Muscle layer of colon (tissue), 2 donors: ENCODE results near the gene MYO1E.

Experiments used
- H3K27ac ChIP-seq: one replicate; pipeline ENCODE4 v1.7.0; 2013; ENCODE audit warnings: low read depth, mild to moderate bottlenecking, low read length, moderate library complexity
- H3K27me3 ChIP-seq, 2 donors: one replicate each; pipeline ENCODE4 v1.7.0; 2013; ENCODE audit warnings: low read length in 2 of 2, mild to moderate bottlenecking in 2 of 2; ENCODE audit not compliant: insufficient read depth in 2 of 2, control insufficient read depth in 1 of 2
- H3K36me3 ChIP-seq: one replicate; pipeline ENCODE4 v1.7.0; 2013; ENCODE audit warnings: mild to moderate bottlenecking, low read length; ENCODE audit not compliant: insufficient read depth
- H3K4me1 ChIP-seq: one replicate; pipeline ENCODE4 v1.7.0; 2013; ENCODE audit warnings: mild to moderate bottlenecking, low read length; ENCODE audit not compliant: insufficient read depth
- H3K4me3 ChIP-seq, 2 donors: one replicate each; pipeline ENCODE4 v1.7.0; 2013; ENCODE audit warnings: low read length in 2 of 2, low read depth in 1 of 2, mild to moderate bottlenecking in 1 of 2, moderate library complexity in 1 of 2
- H3K9ac ChIP-seq: one replicate; pipeline ENCODE4 v1.7.0; 2013; ENCODE audit warnings: low read length
- H3K9me3 ChIP-seq: one replicate; pipeline ENCODE4 v1.7.0; 2013; ENCODE audit warnings: mild to moderate bottlenecking, low read length
- donor health status: abdominal sarcoma.
- donor health status: Adenocarcinoma of cecum.

Gene MYO1E

DNA sequence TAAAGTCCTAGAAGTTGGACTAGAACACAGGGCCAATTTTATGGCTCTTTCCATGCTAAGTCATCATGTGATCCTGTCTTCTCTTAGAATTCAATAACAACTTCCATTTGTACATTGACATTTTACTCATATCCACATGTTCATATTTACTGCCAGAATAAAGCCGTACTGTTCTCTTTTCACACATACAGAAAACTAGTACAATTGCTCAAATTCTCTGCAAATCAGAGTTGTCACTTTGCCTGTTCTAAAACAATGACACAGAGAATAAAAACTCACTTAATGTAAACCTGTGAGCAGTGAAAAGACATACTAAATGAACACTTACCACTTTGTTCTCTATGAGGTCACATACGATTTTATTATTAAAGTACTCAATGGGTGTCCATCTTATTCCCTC is 162.5 kb downstream of the MYO1E start:
- H3K27me3 ChIP-seq = no peaks in the 10 kb centered on the region
- H3K36me3 ChIP-seq = peaks cover 51% of the 10 kb centered on the region
- H3K27ac ChIP-seq = no peak overlapping the region

DNA sequence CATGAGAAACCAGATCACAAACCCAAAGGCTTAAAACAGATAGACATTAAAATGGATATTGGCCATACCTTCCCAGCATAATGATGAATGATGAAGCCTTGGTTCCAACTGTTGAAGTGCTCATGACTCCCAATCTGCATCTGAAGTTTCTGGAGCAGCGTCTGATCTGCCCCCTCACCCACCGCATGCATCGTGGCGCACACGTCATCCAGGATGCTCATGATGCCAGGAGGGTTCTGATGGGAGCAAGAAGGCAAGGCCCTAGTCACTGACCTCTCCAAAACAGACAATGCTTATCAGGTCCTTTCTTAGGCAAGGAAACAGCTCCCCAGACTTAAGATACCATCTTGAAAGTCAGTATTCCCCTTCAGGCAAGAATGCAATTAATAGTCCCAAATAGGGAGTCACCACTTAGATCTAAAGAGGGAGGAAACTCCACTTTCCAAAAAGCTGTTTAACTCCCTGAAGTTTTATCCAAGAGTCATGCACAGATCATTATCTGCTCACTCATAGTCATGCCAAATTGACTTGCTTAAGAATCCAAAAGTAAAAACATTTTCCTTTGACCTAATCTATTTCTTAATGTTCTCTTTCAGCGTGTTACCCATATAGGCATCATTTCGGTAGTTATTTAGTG is 163.9 kb downstream of the MYO1E start:
- Histone ChIP-seq H3K27ac (no peak overlapping the region), H3K4me3 (no peak overlapping the region), H3K36me3 (peaks cover 51% of the 10 kb centered on the region), H3K4me1 (no peaks in the 10 kb centered on the region), H3K9me3 (no peaks in the 10 kb centered on the region), H3K9ac (no peak overlapping the region), H3K27me3 (no peaks in the 10 kb centered on the region)

More for the DNA sequence above, 162.5 kb downstream of the MYO1E start:
- Histone ChIP-seq H3K9ac (no peak overlapping the region), H3K9me3 (no peaks in the 10 kb centered on the region), H3K4me1 (no peaks in the 10 kb centered on the region), H3K4me3 (no peak overlapping the region)

DNA sequence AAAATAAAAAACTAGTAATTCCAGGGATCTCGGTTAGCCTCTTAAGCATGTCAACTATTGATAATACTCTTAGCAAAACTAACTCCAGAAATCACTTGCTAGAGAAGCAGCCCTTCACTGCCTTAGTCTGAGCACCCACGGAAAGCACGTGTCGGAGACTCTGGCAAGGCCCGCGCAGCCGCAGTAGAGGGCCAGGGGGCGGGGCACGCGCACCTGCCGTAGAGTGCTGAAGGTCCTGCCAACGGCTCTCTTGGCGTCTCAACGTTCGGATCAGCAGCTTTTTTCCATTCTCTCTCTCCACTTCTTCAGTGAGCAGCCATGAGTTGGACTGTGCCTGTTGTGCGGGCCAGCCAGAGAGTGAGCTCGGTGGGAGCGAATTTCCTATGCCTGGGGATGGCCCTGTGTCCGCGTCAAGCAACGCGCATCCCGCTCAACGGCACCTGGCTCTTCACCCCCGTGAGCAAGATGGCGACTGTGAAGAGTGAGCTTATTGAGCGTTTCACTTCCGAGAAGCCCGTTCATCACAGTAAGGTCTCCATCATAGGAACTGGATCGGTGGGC is 166.0 kb downstream of the MYO1E start, which contains the start of gene LDHAL6B:
TSS of gene LDHAL6B (plus strand) at position 221 of the 561 bp plus-strand sequence. CDS start at position 319, 98 bp downstream.
- H3K9me3 ChIP-seq = no peaks in the 10 kb centered on the region
- no peak within 1 kb of the TSS for H3K9ac ChIP-seq
- no peaks in the 10 kb centered on the region for H3K27me3 ChIP-seq
- H3K4me3 ChIP-seq = no peak within 1 kb of the TSS
- H3K4me1 ChIP-seq = peaks cover 8% of the 10 kb centered on the region
- H3K27ac ChIP-seq = no peak within 1 kb of the TSS
- peaks cover 58% of the 10 kb centered on the region for H3K36me3 ChIP-seq

DNA sequence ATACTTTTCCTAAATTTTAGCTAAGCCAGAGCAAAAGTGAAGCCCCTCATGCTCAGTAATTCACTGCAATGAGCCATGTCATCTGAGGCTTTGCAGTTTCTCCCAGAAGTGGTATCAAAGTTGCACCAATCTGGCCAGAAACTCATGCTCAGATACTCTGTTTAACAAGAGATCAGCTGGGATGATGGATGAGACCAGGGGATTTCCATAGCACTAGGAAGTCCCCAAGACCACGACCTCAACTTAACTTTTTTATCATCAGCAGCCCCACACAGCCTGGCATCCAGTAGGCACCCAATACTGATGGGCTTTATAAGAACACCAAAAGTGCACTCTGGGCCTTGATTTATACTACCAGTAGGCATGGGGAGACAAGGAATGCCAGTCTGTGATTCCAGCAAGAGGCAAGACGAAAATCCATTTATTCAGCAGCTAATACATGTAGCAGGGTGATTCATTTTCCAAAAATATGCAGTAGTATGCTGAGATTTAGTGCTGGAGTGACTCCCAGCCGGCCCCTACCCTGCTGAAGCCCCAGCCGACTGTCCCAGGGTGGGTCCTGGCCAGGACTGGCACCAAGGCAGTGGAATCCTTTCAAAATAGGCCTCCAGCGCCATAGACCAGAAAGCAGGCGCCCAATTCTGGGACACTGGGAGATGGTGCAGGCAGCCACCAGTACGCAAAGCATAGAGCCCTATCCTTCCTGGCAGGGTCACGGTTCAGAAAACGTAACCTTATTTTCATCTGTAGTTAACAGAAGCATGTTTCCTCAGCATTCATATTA is 166.6 kb downstream of the MYO1E start:
- Histone ChIP-seq H3K27ac (no peak overlapping the region), H3K4me1 (peaks cover 8% of the 10 kb centered on the region), H3K9ac (no peak overlapping the region), H3K9me3 (no peaks in the 10 kb centered on the region), H3K27me3 (no peaks in the 10 kb centered on the region), H3K36me3 (peaks cover 59% of the 10 kb centered on the region), H3K4me3 (no peak overlapping the region)

DNA sequence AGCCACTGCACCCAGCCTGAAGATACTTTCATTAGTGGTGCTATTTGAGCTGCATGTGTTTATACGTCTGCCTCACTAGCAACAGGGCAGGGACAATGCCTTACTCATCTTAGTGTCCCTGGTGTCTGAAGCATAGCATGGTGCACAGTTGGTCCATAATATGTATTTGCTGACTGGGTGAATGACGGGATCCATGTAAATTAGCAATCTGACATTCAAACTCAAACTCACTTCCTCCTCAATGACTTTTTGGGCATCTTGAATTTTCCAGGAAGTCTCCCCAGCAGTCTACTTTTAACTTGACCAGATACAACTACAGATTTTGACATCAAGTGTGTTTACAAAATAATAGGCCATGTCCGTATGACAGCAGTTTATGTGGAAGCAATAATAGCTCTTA is 169.0 kb downstream of the MYO1E start:
- H3K36me3 ChIP-seq = peaks cover 46% of the 10 kb centered on the region
- H3K27me3 ChIP-seq = no peaks in the 10 kb centered on the region

DNA sequence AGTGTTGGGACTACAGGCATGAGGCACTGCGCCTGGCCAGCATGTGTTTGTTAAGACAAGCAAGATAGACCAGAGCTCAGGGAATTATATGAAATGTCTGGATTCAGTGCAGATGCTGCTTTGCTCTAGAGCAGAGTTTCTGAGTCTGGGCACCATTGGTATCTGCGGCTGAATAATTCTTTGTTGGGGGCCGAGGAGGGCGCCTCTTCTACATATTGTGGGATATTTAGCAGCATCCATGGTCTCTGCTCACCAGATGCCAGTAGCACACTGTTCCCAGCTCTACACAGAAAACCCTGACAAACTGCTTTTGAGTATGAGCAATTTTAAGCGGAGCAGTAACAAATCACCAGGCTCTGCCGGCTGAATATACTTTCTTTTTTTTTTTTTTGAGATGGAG is 169.7 kb downstream of the MYO1E start:
- H3K9me3 ChIP-seq = no peaks in the 10 kb centered on the region
- H3K4me1 ChIP-seq = peaks cover 8% of the 10 kb centered on the region
- H3K36me3 ChIP-seq = peaks cover 43% of the 10 kb centered on the region
- H3K4me3 ChIP-seq = no peak overlapping the region
- no peaks in the 10 kb centered on the region for H3K27me3 ChIP-seq
- no peak overlapping the region for H3K27ac ChIP-seq
- H3K9ac ChIP-seq = no peak overlapping the region

More for the DNA sequence above, 169.0 kb downstream of the MYO1E start:
- no peaks in the 10 kb centered on the region for H3K9me3 ChIP-seq
- no peak overlapping the region for H3K4me3 ChIP-seq
- H3K27ac ChIP-seq = no peak overlapping the region
- H3K4me1 ChIP-seq = peaks cover 8% of the 10 kb centered on the region
- H3K9ac ChIP-seq = no peak overlapping the region

DNA sequence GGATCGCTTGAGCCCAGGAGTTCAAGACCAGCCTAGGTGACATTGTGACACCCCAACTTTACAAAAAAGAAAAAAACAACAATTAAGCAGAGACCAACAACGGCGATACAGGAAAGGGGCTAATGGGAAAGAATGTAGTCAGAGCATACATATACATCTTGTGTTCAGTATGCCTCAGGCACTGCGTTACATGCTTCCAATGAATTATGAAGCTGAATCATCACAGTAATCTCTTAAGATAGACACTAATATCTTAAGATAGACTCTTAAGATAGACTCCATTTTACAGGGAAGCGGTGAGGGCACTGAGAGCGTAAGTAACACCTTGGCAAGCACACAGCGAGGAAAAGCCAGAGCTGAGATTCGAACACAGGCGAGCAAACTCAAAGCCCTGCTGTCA is 172.1 kb downstream of the MYO1E start:
- no peak overlapping the region for H3K9ac ChIP-seq
- H3K9me3 ChIP-seq = no peaks in the 10 kb centered on the region
- H3K36me3 ChIP-seq = peaks cover 26% of the 10 kb centered on the region
- no peak overlapping the region for H3K27ac ChIP-seq
- H3K4me3 ChIP-seq = no peak overlapping the region
- H3K4me1 ChIP-seq = peaks cover 8% of the 10 kb centered on the region
- no peaks in the 10 kb centered on the region for H3K27me3 ChIP-seq

DNA sequence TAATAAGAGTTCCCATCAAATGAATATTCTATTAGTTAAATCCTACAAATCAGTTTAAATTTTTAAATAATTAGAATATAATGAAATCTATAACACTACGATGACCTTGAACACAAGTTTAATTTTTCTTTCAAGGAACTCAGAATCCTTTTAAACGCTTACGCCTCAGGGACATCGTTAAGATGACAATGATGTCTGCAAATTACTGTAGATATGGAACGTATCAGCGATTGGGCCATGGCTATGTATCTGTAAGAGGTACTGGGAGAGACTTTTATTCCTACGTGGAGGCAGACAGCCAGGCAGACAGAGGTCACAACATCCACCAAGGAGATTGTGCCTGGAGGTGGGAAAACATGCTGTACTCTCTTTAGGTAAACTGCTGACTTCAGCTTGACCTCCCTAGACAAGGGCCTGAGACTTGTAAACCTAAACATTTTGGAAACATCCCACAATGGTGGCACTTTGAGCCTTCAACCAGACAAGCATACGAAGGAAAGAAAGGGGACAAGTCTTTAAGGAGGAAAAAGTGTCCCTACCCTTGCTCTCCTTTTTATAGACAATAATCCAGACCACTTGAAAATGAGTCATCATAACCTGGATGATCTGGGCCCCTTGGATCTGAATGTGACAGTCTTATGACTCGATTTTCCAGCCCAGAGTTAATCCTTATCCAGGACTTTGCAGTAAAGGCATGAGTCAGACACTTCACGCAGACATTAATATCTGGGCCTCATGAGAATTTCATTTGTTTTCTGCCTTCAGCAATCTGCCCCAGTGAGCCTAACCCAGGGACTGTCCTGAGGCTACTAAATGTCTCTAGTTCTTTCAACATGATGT is 172.8 kb downstream of the MYO1E start:
- H3K4me1 ChIP-seq = peaks cover 8% of the 10 kb centered on the region
- H3K4me3 ChIP-seq = no peak overlapping the region
- H3K9ac ChIP-seq = no peak overlapping the region
- H3K27ac ChIP-seq = no peak overlapping the region
- no peaks in the 10 kb centered on the region for H3K9me3 ChIP-seq
- H3K27me3 ChIP-seq = no peaks in the 10 kb centered on the region
- peaks cover 23% of the 10 kb centered on the region for H3K36me3 ChIP-seq

DNA sequence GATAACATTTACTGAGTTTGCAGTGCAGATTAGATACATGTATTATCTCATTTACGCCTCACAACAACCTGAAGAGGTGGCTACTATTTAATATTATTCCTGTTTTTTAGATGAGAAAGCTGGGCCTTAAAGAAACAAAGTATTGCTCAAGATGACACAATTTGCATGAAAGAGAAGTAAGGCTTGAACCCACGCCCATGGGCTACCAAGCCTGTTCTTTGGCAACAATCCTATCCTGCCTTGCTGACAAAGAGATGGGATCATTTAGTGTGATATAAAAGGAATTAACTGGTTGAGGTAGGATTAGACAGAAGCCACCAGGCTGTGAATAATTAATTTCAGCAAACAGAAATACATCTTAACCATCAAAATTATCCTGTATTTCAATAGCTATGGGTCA is 175.2 kb downstream of the MYO1E start:
- H3K27ac ChIP-seq = no peak overlapping the region
- H3K9ac ChIP-seq = no peak overlapping the region
- H3K9me3 ChIP-seq = no peaks in the 10 kb centered on the region
- H3K4me3 ChIP-seq = no peak overlapping the region
- H3K4me1 ChIP-seq = peaks cover 8% of the 10 kb centered on the region
- H3K36me3 ChIP-seq = peaks cover 34% of the 10 kb centered on the region
- H3K27me3 ChIP-seq = no peaks in the 10 kb centered on the region

DNA sequence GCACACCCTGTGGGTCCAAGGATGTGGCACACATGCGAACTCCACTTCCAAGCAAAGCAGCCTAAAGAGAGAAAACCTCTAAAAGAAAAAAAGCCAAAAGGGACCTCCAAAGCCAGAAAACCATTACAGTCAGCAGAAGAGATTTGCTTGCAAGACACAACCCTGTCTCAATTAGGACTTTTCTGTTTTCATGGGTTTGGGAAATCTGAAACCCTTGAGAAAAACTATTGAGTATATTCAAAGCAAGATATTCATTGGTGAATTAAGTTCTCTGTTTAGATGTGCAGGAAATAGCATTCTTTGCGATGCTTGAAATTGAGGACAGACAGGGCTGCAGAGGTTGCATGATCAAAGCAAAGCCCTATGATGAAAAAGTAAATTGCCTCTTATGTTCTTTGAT is 176.3 kb downstream of the MYO1E start:
- H3K4me3 ChIP-seq = no peak overlapping the region
- no peaks in the 10 kb centered on the region for H3K4me1 ChIP-seq
- H3K36me3 ChIP-seq = peaks cover 30% of the 10 kb centered on the region
- no peak overlapping the region for H3K27ac ChIP-seq
- no peak overlapping the region for H3K9ac ChIP-seq
- H3K27me3 ChIP-seq = no peaks in the 10 kb centered on the region
- no peaks in the 10 kb centered on the region for H3K9me3 ChIP-seq
